ENCODE data around the gene MBOAT2.

- TF ChIP-seq EZH2 (IDR thresholded peaks at IDR 0.05; ENCODE audit: borderline replicate concordance, insufficient read depth, low read depth, low read length, poor library complexity, severe bottlenecking): no peak
- no peak for TF ChIP-seq CTCF (IDR thresholded peaks at IDR 0.05)
Measured at GRCh38 chr2:8888963-8889362, 114.5 kb downstream of the MBOAT2 start.

Measured in B cell (primary cell).